GM12801 (cell line): ENCODE data around the gene TMEM218.

Experiments used
- TF ChIP-seq, protein P1 (sequence below): IDR thresholded peaks from one replicate; pipeline ENCODE4 v1.5.1; 2011; ENCODE audit warnings: control low read depth; ENCODE audit not compliant: insufficient read length; ENCODE audit errors: extremely low read depth

The TMEM218 gene

DNA sequence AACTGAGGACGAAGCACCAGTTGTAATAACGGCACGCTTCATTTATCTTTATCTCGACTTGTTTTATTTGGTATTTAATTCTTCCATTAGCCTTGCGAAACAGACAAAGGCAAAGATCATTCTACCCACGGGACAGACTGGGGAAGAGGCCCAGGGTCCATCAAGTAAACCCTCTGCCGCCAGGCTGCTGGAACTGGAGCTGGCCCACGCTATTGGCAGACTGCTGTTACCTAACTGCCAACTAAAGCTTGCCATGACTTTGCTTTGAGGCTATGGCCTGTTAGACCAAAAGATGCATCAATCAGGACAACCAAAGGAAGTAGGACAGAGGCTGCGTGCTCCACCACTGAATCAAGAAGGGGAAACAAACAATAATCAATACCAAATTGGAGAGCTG, 780 bp upstream of the TMEM218 start:
- TF ChIP-seq, protein P1, sequence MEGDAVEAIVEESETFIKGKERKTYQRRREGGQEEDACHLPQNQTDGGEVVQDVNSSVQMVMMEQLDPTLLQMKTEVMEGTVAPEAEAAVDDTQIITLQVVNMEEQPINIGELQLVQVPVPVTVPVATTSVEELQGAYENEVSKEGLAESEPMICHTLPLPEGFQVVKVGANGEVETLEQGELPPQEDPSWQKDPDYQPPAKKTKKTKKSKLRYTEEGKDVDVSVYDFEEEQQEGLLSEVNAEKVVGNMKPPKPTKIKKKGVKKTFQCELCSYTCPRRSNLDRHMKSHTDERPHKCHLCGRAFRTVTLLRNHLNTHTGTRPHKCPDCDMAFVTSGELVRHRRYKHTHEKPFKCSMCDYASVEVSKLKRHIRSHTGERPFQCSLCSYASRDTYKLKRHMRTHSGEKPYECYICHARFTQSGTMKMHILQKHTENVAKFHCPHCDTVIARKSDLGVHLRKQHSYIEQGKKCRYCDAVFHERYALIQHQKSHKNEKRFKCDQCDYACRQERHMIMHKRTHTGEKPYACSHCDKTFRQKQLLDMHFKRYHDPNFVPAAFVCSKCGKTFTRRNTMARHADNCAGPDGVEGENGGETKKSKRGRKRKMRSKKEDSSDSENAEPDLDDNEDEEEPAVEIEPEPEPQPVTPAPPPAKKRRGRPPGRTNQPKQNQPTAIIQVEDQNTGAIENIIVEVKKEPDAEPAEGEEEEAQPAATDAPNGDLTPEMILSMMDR: no peak

DNA sequence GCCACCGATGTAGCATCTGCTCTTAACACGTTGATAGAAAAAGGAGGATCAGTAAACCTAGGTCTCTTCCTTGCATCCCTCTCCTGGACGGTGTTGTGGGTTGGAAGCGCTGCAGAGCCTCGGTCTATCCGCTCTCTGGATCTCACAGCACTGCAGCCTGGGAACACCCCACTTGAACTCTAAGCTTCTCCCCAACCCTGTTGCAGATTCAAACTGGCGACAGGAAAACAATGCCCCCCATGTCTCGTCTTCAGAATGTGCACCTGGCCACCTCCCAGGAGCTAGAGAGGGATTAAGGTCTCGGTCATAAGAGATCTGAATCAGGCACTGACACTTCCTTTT, 454 bp downstream of the TMEM218 start:
- TF ChIP-seq, protein P1: no peak

DNA sequence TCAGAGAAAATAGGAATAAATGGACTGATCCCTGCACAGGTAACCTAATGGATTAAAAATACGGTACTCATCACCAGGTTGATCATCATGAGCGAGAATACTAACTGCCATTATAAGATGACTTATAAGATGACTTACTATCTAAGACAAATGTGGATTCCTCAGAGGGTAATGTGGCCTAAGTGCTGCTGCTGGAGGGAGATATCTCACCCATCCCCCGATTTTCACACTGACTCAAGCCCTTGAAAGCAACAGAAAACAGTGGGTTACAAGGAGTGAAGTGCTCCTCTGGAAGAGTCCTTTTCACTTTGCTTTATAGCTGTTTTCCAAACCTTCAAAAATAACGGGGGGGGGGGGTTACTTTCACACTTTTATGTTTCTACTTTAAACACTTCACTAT, 920 bp downstream of the TMEM218 start:
- TF ChIP-seq, protein P1: no peak

DNA sequence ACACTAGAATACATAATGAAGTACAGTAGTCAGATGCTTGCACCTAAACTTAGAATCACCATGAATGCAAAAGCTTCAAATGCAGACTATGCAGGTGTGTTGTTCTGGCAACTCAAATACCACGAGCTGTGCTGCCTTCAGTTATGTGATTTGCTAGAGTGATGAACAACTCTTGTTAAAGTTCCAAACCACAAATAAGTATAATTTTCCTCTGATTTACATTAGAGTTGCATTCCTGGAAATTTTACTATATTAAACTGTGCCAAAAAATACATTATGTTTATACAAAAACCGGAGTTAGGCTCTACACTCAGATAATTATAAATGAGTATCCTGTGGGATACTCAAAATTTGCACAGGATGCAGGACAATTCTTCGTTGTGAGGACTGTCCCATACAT, 3.0 kb downstream of the TMEM218 start:
- TF ChIP-seq, protein P1: no peak

DNA sequence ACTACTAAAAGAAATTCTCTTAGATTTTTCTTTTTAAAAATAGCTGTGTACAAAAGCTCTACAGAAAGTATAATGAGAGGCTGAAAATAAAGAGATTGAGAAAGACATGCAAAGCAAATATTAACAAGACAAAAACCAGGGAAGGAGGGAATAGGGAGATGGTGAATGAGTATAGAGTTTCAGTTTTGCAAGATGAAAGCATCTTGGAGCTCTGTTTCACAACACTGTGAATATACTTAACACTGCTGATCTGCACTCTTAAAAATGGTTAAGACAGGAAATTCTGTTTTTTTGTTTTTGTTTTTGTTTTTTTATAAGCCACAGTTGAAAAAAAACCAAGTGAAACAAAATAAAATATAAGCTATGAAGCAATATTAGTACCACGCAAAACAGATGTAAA, 5.5 kb downstream of the TMEM218 start:
- TF ChIP-seq, protein P1: no peak

DNA sequence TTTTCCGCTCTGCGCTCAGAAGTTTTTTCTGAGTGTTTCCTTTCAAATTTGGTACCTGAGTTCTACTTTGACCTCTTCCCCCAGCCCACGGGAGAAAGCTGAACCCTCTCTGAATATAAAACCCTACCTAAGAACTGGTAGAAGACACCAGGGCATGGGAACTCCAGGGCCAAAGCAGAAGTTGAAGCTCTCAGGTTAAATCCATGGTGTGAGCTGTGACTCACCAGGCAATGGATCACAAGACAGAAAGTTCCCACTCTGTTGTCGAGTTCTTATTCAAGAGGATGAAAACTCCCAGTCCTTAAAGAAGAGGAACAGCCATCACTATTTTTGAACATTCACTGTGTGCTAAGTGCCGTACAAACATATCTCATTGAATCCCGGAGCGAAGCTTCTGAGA, 8.9 kb downstream of the TMEM218 start:
- TF ChIP-seq, protein P1: no peak

DNA sequence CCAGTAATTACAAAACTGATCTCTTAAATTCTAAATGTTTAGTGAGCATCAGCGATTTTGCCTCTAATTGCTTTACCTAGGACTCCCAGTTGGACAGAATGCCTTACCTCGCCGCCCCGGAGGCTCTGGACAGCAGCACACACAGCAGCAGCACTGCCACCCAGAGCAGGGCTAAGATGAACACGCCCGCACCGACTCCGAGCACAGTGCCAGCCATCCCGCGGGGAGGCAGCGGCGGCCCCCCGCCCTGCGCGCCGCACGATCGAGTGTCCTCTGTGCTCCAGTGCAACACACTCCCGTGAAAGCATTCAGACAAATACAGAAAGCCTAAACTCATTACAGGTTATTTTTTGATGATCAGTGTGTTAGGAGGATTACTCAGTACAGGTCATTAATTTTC, 9.4 kb downstream of the TMEM218 start:
- TF ChIP-seq, protein P1: no peak

DNA sequence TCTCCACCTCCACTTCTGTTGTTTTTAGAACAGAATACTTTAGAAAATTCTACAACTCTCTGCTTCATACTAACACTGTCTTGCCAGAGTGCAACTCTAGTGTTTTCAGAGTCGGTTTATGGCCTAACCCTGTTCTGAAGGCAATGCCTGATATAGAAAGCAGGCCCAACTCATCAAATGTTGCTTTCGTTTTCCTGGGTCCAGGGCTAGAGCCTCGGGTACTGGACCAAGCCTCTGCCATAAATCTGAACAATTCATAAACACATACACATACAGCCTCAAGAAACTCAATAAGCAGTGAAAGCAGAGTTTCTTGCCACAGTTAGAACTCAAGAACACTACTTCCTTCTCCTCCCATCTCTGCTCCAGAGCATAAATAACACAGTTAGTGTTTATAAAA, 9.8 kb downstream of the TMEM218 start:
- TF ChIP-seq, protein P1: no peak
